HG03439 (cell line): ENCODE measurements around the gene NUCB2.
"Not testable (repeated sequence)": the region's sequence is repeated elsewhere in the genome, so short reads cannot be mapped to it uniquely, and the experiment has no call there.

Experiments used
- ATAC-seq: cut with Tn5 transposase; IDR thresholded peaks from one replicate; pipeline ENCODE4 v1.9.1; 2021; ENCODE audit warnings: mild to moderate bottlenecking, moderate library complexity; ENCODE audit not compliant: unreplicated experiment

Gene NUCB2

GRCh38 chr11:17268500-17268899, 8.0 kb upstream of the NUCB2 start:
- ATAC-seq, result not testable (repeated sequence)

- no peak for ATAC-seq
Measured at GRCh38 chr11:17268902-17269301, 7.6 kb upstream of the NUCB2 start.

GRCh38 chr11:17272801-17273200, 3.7 kb upstream of the NUCB2 start:
- ATAC-seq, result no peak

DNA sequence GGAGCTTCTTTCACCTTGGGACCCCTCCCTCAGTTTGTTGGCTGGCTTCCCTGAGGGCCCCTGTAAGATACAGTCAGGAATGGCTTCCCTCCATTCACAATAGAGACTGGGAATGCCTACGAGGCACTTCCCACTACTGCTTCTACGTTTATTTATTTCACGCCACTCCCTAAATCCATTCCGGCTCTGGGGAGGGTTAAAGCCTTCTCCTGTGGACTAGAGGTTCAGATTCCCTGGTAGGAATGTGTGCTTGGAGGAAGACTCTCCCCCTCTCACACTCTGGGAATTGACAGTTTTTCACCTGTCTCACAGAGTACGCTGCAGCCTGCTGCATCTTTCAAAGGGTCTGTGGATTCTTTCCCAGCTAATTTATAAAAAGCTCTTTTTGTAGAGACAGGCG, 3.3 kb upstream of the NUCB2 start:
- no peak for ATAC-seq

DNA sequence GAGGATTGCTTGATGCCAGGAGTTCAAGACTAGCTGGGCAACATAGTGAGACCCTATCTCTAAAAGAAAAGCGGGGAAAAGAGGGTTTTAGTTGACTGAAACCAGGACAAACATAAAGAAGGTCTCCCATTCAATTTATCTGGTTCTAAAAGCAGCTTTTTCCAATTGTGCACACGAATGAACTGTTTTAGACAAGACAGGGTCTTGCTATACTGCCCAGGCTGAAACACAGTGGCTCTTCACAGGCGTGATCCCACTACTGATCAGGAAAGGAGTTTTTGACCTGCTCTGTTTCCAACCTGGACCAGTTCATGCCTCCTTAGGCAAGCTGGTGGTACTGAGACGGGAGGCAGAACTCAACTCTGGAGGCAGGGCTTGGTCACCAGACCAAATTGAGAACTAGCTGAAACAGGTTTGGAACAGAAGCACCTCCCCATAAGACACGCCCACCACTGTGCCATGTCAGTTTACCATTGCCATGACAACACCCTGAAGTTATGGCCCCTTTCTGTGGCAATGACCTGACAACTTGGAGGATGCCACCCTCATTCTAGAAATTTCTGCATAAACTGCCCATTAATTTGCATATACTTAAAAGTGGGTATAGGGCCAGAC, 2.8 kb upstream of the NUCB2 start:
- no peak for ATAC-seq

DNA sequence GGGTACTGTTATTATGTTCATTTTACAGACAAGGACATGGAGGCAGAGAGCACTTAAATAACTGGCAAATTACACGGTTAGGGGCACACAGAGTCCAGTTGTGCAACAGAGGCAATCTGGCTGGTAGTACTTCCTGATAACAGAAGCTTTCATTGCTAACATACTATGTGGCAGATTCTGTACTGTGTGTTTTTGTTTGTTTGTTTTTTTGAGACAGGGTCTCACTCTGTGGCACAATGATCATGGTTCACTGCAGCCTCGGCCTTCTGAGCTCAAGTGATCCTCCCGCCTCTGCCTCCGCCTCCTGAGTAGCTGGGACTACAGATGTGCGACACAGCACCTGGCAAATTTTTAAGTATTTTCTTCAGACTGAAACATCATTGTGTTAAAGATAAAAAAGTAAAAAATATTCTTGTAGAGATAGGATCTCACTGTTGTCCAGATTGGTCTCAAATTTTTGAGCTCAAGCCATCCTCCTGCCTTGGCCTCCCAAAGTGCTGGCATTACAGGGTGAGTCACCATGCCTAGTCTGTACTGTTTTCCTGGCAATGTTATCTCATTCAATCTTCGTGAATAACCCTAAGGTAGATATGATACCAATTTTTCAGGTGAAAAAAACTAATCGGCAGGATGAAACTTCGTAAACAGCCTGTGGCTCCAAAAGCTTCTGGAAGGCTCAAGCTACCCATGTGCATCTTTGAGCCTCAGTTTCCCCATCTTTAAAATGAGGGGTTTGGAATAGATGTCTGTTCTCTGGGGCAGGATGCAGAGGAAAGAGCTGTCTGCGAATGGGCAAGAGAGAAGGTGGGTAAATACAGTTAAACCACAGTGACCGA, 921 bp upstream of the NUCB2 start:
- ATAC-seq, result no peak

DNA sequence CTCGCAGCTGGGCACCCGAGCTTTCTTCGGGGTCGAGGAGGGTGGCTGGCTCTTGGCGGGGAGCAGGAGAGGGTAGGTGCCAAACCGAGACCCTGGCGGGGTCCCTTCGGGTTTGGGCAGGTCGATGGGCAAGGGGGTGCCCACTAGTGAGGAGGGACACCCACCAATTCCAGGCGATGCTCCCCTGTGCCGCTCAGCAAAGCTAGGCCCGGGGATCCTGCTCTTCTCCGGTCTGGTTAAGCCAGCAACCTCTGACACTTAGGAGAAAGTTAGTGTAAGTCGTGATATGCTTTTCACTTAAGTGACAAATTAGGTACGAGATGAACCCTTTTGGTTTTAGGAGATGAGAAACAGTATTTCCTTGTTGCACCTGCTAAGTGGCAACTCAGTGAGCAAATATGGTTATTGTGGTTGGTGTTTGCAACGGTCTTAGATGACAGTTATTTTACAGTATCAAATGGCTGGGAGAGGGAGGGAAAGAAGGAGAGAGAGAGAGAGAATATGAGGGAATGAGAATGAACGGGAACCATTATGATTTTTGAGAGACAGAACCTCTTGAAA, 565 bp downstream of the NUCB2 start:
- ATAC-seq, result peak; percentile 27

GRCh38 chr11:17280494-17281127, 4.1 kb downstream of the NUCB2 start:
- no peak for ATAC-seq

DNA sequence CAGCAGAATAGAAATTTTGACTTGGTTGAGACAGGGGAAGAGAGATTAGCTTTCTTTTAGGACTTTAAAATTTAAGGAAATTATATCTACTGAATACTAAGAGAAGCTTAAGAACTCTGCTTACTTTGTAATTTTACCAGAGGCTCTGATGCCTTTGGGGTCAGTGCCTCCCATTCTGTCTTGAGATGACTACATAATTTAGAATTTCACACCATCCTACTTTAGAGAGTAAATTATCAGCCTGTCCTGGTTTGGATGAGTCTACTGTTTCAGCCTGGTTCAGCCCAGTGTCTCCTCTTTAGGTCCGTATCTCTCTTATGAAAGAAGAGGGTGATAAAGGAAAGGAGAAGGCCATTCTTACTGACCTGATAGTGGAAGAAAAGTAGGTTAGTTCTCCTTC, 9.8 kb downstream of the NUCB2 start:
- ATAC-seq, result no peak

GRCh38 chr11:17287058-17287457, 10.5 kb downstream of the NUCB2 start:
- no peak for ATAC-seq

DNA sequence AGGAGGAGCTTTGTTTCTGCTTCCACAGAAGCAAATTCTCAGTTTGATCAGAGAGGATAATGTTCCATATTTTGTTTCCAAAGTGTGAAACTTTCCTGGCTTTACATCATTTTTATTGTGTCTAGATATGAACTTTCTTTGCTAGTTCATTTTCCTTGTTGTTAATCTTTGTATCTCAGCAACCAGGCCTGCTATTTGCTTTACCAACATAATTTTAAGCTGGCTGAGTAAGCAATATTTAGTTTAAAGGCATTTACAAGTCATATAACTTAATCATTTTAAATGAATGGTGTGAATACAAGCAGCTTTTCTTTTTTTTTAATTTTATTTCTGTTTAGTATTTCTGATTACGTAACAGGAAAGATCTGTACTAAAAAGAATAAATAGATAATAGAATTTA, 15.2 kb downstream of the NUCB2 start:
- no peak for ATAC-seq

GRCh38 chr11:17293311-17293710, 16.8 kb downstream of the NUCB2 start:
- no peak for ATAC-seq

DNA sequence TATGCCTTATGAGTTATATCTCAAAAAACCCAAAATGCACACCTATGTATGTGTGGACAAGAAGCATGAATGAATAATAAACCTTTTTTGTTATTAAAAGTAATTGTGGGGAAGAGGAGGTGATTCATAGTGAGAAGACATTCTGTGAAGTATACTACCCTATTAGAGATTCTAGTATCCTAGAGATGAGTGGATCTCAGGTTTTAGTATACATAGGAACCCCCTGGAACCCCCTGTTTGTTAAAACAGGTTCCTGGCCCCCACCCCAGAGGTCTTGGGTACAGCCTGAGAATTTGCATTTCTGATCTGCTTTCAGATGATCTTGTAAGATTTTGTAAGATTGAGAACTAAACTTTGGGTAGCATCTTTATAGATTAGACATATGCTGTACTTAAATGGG, 17.5 kb downstream of the NUCB2 start:
- ATAC-seq, result no peak

DNA sequence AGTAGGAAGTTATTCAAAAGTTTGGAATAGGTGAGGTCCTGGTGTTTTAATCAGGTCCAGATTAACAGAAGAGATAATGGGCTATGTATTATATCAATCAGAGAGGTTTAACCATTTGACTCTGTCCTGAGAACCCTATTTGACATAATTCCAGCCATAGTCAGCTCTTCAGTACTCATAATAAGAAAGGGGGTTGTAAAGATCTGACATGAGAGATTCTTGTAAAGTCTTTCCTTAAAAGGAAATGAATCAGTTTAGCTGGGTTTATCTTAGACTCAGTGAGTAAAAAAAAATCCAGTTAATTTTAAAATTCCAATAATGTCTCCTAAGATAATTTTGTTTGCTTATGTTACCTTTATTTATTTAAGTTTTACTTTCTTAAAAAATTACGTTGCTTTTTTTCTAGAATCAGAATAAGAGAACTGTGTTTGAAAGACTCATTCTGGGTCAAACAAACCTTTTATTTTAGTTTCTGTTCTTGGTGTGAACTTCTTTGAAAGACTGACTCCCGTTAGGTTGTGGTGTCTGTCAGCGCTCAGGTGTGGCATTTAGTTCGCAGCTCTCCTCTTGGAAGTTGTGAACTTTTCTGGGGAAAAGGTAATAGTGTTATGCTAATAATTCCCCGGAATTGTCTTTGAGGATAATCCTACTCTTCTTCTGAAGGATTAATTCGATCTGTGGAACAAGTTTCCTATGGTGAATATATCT, 20.5 kb downstream of the NUCB2 start:
- ATAC-seq, result no peak

DNA sequence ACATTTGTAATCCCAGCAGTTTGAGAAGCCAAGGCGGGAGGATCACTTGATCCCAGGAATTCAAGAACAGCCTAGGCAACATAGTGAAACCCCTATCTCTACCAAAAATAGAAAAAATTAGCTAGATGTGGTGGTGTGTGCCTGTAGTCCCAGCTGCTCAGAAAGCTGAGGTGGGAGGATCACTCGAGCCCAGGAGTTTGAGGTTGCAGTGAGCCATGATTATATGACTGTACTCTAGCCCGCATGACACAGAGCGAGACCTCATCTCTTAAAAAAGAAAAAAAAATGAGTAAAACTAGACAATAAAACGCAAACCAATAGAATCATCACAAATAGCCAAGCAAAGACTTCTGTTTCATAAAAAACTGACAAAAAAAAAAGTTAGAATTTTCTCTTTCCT, 21.8 kb downstream of the NUCB2 start:
- ATAC-seq, result peak; percentile 87

GRCh38 chr11:17300372-17300771, 23.8 kb downstream of the NUCB2 start:
- no peak for ATAC-seq

- ATAC-seq, result no peak
Measured at GRCh38 chr11:17313349-17314231, 37.1 kb downstream of the NUCB2 start.

GRCh38 chr11:17314232-17314547, 37.7 kb downstream of the NUCB2 start:
- ATAC-seq, result no peak

DNA sequence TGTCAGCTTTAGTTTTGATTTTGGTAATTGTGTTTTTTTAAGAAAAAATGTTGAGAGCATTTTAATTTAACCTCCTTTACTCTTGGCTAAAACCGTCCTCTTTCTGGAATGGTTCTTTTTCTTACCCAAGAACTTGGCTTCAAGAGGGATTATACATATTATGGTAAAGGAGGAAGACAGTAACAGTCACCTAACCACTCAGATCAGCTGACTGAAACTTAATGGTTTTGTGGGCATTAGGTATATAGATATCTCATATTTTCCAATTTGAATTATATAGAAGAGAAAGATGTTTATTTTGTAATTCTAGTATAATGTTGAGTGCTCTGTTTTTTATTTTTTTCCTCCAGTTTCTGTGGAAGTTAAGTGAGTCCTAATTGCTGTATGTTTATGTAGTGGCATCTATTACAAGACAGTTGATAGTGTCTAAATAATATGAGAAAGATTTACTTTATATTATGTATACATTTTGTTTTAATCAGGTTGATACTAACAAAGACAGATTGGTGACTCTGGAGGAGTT, 38.4 kb downstream of the NUCB2 start:
- no peak for ATAC-seq

GRCh38 chr11:17328871-17329494, 52.4 kb downstream of the NUCB2 start:
- ATAC-seq, result no peak
